ENCODE measurements around the gene AMOTL2.
A peak's percentile ranks its signal among the peaks of the same experiment; 100 is the strongest.

Gene AMOTL2

GRCh38 chr3:134312873-134313846, 61.1 kb downstream of the AMOTL2 start:
- DNase-seq = no peak

- DNase-seq = no peak
These were observed 62.0 kb downstream of the AMOTL2 start for GRCh38 chr3:134312072-134312872.

GRCh38 chr3:134311693-134312071, 62.6 kb downstream of the AMOTL2 start:
- DNase-seq = no peak

- DNase-seq = no peak
These were observed 63.0 kb downstream of the AMOTL2 start for GRCh38 chr3:134311265-134311664.

GRCh38 chr3:134309987-134310700, 64.1 kb downstream of the AMOTL2 start:
- DNase-seq = no peak

- DNase-seq = peak; percentile 41
These were observed 65.8 kb downstream of the AMOTL2 start for GRCh38 chr3:134308350-134308891.

- no peak for DNase-seq
These were observed 66.8 kb downstream of the AMOTL2 start for GRCh38 chr3:134307425-134307824.

GRCh38 chr3:134306320-134306719, 67.9 kb downstream of the AMOTL2 start:
- DNase-seq = no peak
